Nephron (organoid): Measurements from ENCODE around the gene CYB561D1.

Source experiments
- H3K27ac Mint-ChIP-seq, 3 experiments: 2 replicates each; pipeline ENCODE4 v1.8.0; 2020; ENCODE audit warnings: mixed read lengths in 3 of 3, mild to moderate bottlenecking in 2 of 3, moderate library complexity in 1 of 3
- H3K27me3 Mint-ChIP-seq: 2 replicates; pipeline ENCODE4 v1.8.0; 2021; ENCODE audit warnings: low read depth, mild to moderate bottlenecking, moderate library complexity, mixed read lengths
- H3K36me3 Mint-ChIP-seq: 2 replicates; pipeline ENCODE4 v1.8.0; 2020; ENCODE audit warnings: low read depth, mixed read lengths
- H3K4me1 Mint-ChIP-seq: 2 replicates; pipeline ENCODE4 v1.8.0; 2020; ENCODE audit warnings: mixed read lengths
- H3K4me3 Mint-ChIP-seq, 3 experiments: 2 replicates each; pipeline ENCODE4 v1.8.0; 2020; ENCODE audit warnings: mild to moderate bottlenecking in 3 of 3, mixed read lengths in 3 of 3, moderate library complexity in 2 of 3
- H3K9me3 Mint-ChIP-seq: 2 replicates; pipeline ENCODE4 v1.8.0; 2020; ENCODE audit warnings: mixed read lengths
- CTCF ChIP-seq, 3 experiments: fragments of 200-600 bp; sonication (generic); IDR thresholded peaks; one replicate each; pipeline ENCODE4 v1.5.0; 2021; ENCODE audit warnings: antibody characterized with exemption in 3 of 3; ENCODE audit not compliant: unreplicated experiment in 3 of 3

The CYB561D1 gene

GRCh38 chr1:109466125-109466451 is 27.8 kb upstream of the CYB561D1 start:
- Mint-ChIP-seq H3K27ac (peak overlapping the region in 1 of 3 experiments; percentile 30), H3K36me3 (no peaks in the 10 kb centered on the region), H3K9me3 (no peaks in the 10 kb centered on the region), H3K4me3 (peak overlapping the region; percentile 81 to 87 (median 84)), H3K27me3 (peaks cover 99% of the 10 kb centered on the region), H3K4me1 (peaks cover 11% of the 10 kb centered on the region)
- TF ChIP-seq CTCF (IDR thresholded peaks at IDR 0.05; ENCODE audit: unreplicated experiment in 3 of 3), result no peak

- H3K4me1 Mint-ChIP-seq, result peaks cover 11% of the 10 kb centered on the region
- no peaks in the 10 kb centered on the region for H3K9me3 Mint-ChIP-seq
- peak within 1 kb of the TSS; percentile 81 to 87 (median 84) for H3K4me3 Mint-ChIP-seq
- peak within 1 kb of the TSS in 1 of 3 experiments; percentile 51 for H3K27ac Mint-ChIP-seq
- H3K27me3 Mint-ChIP-seq, result peaks cover 99% of the 10 kb centered on the region
- TF ChIP-seq CTCF (IDR thresholded peaks at IDR 0.05; ENCODE audit: unreplicated experiment in 3 of 3), result no peak
- H3K36me3 Mint-ChIP-seq, result no peaks in the 10 kb centered on the region
Measured at GRCh38 chr1:109466452-109467300, 27.2 kb upstream of the CYB561D1 start, which contains the start of gene SYPL2. Gene SYPL2, plus strand, starts transcription at chr1:109466546. Its CDS starts 298 bp downstream, at chr1:109466844.

- TF ChIP-seq CTCF (IDR thresholded peaks at IDR 0.05; ENCODE audit: unreplicated experiment in 3 of 3), result no peak
- Mint-ChIP-seq H3K4me3 (peak overlapping the region; percentile 69 to 79 (median 72)), H3K27me3 (peaks cover 97% of the 10 kb centered on the region), H3K36me3 (no peaks in the 10 kb centered on the region), H3K4me1 (peaks cover 11% of the 10 kb centered on the region), H3K27ac (peak overlapping the region in 1 of 3 experiments; percentile 51), H3K9me3 (no peaks in the 10 kb centered on the region)
Measured at GRCh38 chr1:109467301-109467777, 26.6 kb upstream of the CYB561D1 start.

GRCh38 chr1:109468061-109468460 is 25.8 kb upstream of the CYB561D1 start:
- Mint-ChIP-seq H3K4me1 (peaks cover 11% of the 10 kb centered on the region), H3K27me3 (peaks cover 97% of the 10 kb centered on the region), H3K36me3 (no peaks in the 10 kb centered on the region), H3K4me3 (peak overlapping the region; percentile 69 to 79 (median 72)), H3K27ac (no peak overlapping the region), H3K9me3 (no peaks in the 10 kb centered on the region)
- no peak for TF ChIP-seq CTCF (IDR thresholded peaks at IDR 0.05; ENCODE audit: unreplicated experiment in 3 of 3)

GRCh38 chr1:109468903-109469302 is 25.0 kb upstream of the CYB561D1 start:
- no peaks in the 10 kb centered on the region for H3K9me3 Mint-ChIP-seq
- H3K27me3 Mint-ChIP-seq, result peaks cover 97% of the 10 kb centered on the region
- H3K4me1 Mint-ChIP-seq, result peaks cover 11% of the 10 kb centered on the region
- no peak overlapping the region for H3K4me3 Mint-ChIP-seq
- H3K36me3 Mint-ChIP-seq, result no peaks in the 10 kb centered on the region
- TF ChIP-seq CTCF (IDR thresholded peaks at IDR 0.05; ENCODE audit: unreplicated experiment in 3 of 3), result no peak
- H3K27ac Mint-ChIP-seq, result no peak overlapping the region
